Mesendoderm (in vitro differentiated cells): ENCODE measurements around the gene PDE1A.

Experiments used
- DNase-seq: peaks from one replicate; pipeline ENCODE4 v3.0.0; 2013
- H2AK5ac ChIP-seq: 2 replicates; pipeline ENCODE4 v1.6.1; 2013; ENCODE audit warnings: low read length, inconsistent platforms
- H2BK120ac ChIP-seq: 2 replicates; pipeline ENCODE4 v1.6.1; 2013; ENCODE audit warnings: low read depth, mild to moderate bottlenecking, low read length, moderate library complexity, mixed read lengths
- H2BK15ac ChIP-seq: replicated peaks from 2 replicates; pipeline ENCODE4 v1.6.1; 2013; ENCODE audit warnings: low read depth, mild to moderate bottlenecking, moderate library complexity
- H2BK5ac ChIP-seq: 2 replicates; pipeline ENCODE4 v1.6.1; 2013; ENCODE audit warnings: low read length, inconsistent platforms
- H3K18ac ChIP-seq: 2 replicates; pipeline ENCODE4 v1.6.1; 2013; ENCODE audit warnings: mild to moderate bottlenecking, low read length, mixed read lengths
- H3K23ac ChIP-seq: one replicate; pipeline ENCODE4 v1.6.1; 2013; ENCODE audit warnings: low read length
- H3K27ac ChIP-seq: 2 replicates; pipeline ENCODE4 v1.5.1; 2013; ENCODE audit warnings: low read depth, mild to moderate bottlenecking, inconsistent platforms, low read length, moderate library complexity
- H3K27me3 ChIP-seq: 2 replicates; pipeline ENCODE4 v1.6.1; 2013; ENCODE audit warnings: low read length, control low read depth, mild to moderate bottlenecking, inconsistent platforms; ENCODE audit not compliant: insufficient read depth, poor library complexity
- H3K36me3 ChIP-seq: 2 replicates; pipeline ENCODE4 v1.6.1; 2013; ENCODE audit warnings: low read length, inconsistent platforms; ENCODE audit not compliant: control insufficient read depth, insufficient read depth
- H3K4ac ChIP-seq: one replicate; pipeline ENCODE4 v1.6.1; 2013; ENCODE audit warnings: low read depth, mild to moderate bottlenecking, low read length, moderate library complexity
- H3K4me1 ChIP-seq: 2 replicates; pipeline ENCODE4 v1.6.1; 2013; ENCODE audit warnings: low read depth, low read length, inconsistent platforms; ENCODE audit not compliant: control insufficient read depth
- H3K4me2 ChIP-seq: 2 replicates; pipeline ENCODE4 v1.6.1; 2013; ENCODE audit warnings: low read length
- H3K4me3 ChIP-seq: 2 replicates; pipeline ENCODE4 v1.5.1; 2013; ENCODE audit warnings: mild to moderate bottlenecking, low read length
- H3K56ac ChIP-seq: one replicate; pipeline ENCODE4 v1.6.1; 2013; ENCODE audit warnings: low read length
- H3K79me1 ChIP-seq: 2 replicates; pipeline ENCODE4 v1.6.1; 2013; ENCODE audit warnings: low read length, inconsistent platforms
- H3K79me2 ChIP-seq: 2 replicates; pipeline ENCODE4 v1.6.1; 2013; ENCODE audit warnings: mild to moderate bottlenecking, low read length; ENCODE audit not compliant: control insufficient read depth, insufficient read depth
- H3K9ac ChIP-seq: 2 replicates; pipeline ENCODE4 v1.6.1; 2013; ENCODE audit warnings: low read length, inconsistent platforms
- H4K5ac ChIP-seq: one replicate; pipeline ENCODE4 v1.6.1; 2013; ENCODE audit warnings: low read length
- H4K8ac ChIP-seq: one replicate; pipeline ENCODE4 v1.6.1; 2013; ENCODE audit warnings: low read depth, mild to moderate bottlenecking, control low read depth, low read length, moderate library complexity
- WGBS: extraction: QIAGEN DNeasy Blood & Tissue Kit; methylation state at CpG from one replicate; pipeline ENCODE4 v1.1.7; 2013; ENCODE audit warnings: low lambda C conversion rate, missing lambda C conversion rate; ENCODE audit not compliant: insufficient coverage; ENCODE audit errors: extremely low coverage; 5-methylcytosine and 5-hydroxymethylcytosine counted together

The PDE1A gene

GRCh38 chr2:182361477-182361876 is 65.4 kb downstream of the PDE1A start:
- WGBS, result no CpG with 5 or more reads among the region's 1 CpG
- no peak overlapping the region for H3K4me3 ChIP-seq
- H3K27ac ChIP-seq, result no peak overlapping the region
- no peak overlapping the region for H2BK5ac ChIP-seq
- no peak overlapping the region for H3K9ac ChIP-seq
- H3K4me1 ChIP-seq, result no peaks in the 10 kb centered on the region
- no peak overlapping the region for H2BK120ac ChIP-seq
- H3K23ac ChIP-seq, result no peak overlapping the region
- H3K36me3 ChIP-seq, result no peaks in the 10 kb centered on the region
- no peak overlapping the region for H3K56ac ChIP-seq
- no peak overlapping the region for H4K8ac ChIP-seq
- no peaks in the 10 kb centered on the region for H3K79me1 ChIP-seq
- H4K5ac ChIP-seq, result no peak overlapping the region
- DNase-seq, result no peak
- no peak overlapping the region for H2BK15ac ChIP-seq
- H3K4me2 ChIP-seq, result no peak overlapping the region
- no peak overlapping the region for H3K18ac ChIP-seq
- H3K4ac ChIP-seq, result no peak overlapping the region
- no peak overlapping the region for H2AK5ac ChIP-seq
- no peaks in the 10 kb centered on the region for H3K27me3 ChIP-seq
- no peaks in the 10 kb centered on the region for H3K79me2 ChIP-seq

GRCh38 chr2:182360663-182361260 is 66.1 kb downstream of the PDE1A start:
- H3K56ac ChIP-seq, result no peak overlapping the region
- H3K27me3 ChIP-seq, result no peaks in the 10 kb centered on the region
- H2BK15ac ChIP-seq, result no peak overlapping the region
- WGBS, result no CpG with 5 or more reads among the region's 2 CpGs
- no peak overlapping the region for H2BK120ac ChIP-seq
- H3K36me3 ChIP-seq, result no peaks in the 10 kb centered on the region
- H3K9ac ChIP-seq, result no peak overlapping the region
- H3K4me3 ChIP-seq, result no peak overlapping the region
- H3K4ac ChIP-seq, result no peak overlapping the region
- no peak overlapping the region for H2AK5ac ChIP-seq
- H3K4me2 ChIP-seq, result no peak overlapping the region
- no peak overlapping the region for H2BK5ac ChIP-seq
- no peak overlapping the region for H3K23ac ChIP-seq
- no peak for DNase-seq
- H4K5ac ChIP-seq, result no peak overlapping the region
- no peak overlapping the region for H4K8ac ChIP-seq
- H3K27ac ChIP-seq, result no peak overlapping the region
- no peaks in the 10 kb centered on the region for H3K4me1 ChIP-seq
- no peak overlapping the region for H3K18ac ChIP-seq
- H3K79me2 ChIP-seq, result no peaks in the 10 kb centered on the region
- no peaks in the 10 kb centered on the region for H3K79me1 ChIP-seq

- H2BK120ac ChIP-seq, result no peak overlapping the region
- H3K9ac ChIP-seq, result no peak overlapping the region
- DNase-seq, result no peak
- H4K5ac ChIP-seq, result no peak overlapping the region
- no peak overlapping the region for H2BK15ac ChIP-seq
- H2AK5ac ChIP-seq, result no peak overlapping the region
- H2BK5ac ChIP-seq, result no peak overlapping the region
- no peak overlapping the region for H3K27ac ChIP-seq
- no peaks in the 10 kb centered on the region for H3K79me1 ChIP-seq
- no peak overlapping the region for H3K56ac ChIP-seq
- H3K27me3 ChIP-seq, result no peaks in the 10 kb centered on the region
- no peaks in the 10 kb centered on the region for H3K4me1 ChIP-seq
- H4K8ac ChIP-seq, result no peak overlapping the region
- no peak overlapping the region for H3K23ac ChIP-seq
- no peak overlapping the region for H3K4me3 ChIP-seq
- no CpG with 5 or more reads among the region's 10 CpGs for WGBS
- H3K4ac ChIP-seq, result no peak overlapping the region
- H3K4me2 ChIP-seq, result no peak overlapping the region
- H3K36me3 ChIP-seq, result no peaks in the 10 kb centered on the region
- no peak overlapping the region for H3K18ac ChIP-seq
- no peaks in the 10 kb centered on the region for H3K79me2 ChIP-seq
These were observed 66.7 kb downstream of the PDE1A start for GRCh38 chr2:182359990-182360662.

DNA sequence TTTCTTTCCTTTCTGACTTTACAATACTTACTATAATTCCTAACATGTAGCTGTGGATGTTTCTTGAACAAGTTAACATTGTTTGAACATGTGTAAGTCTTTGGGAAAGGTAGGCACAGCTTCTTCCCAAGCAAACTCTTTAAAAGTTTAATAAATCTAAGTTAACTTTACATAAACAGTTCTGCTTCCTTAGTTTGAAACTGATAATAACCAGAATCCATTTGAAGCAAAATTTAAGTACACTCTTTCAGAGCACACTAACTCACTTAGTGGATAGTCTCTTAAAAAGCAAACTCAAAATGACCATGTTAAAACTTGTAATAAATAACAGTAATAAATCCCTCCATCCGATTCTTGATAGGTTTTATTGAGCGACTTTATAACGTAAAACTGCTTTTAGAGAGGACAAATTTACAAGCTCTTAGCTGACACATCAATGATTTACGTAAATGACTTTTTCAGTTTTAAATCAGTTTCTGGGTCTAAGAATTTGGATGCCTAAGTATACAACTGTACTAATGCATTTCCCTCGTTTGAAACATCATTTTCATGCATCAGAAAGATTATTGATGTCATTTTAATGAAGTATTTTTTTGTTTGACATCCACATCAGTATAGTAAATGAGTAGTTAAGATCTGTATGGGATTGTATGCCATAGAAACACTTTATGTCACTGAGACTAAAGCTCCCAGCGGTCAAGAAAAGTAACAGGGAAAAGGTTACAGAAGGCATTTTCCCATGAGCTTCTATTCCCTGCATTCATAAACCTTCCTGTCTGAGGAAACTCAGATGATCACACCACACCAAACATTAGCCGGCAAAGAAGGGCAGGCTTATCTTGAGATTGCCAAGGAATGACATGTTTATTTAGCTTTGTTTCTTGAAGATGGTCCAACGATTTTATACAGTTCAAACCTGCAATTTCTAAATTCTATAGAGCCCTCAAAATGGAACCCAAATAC is 67.5 kb downstream of the PDE1A start:
- no peak overlapping the region for H3K27ac ChIP-seq

DNA sequence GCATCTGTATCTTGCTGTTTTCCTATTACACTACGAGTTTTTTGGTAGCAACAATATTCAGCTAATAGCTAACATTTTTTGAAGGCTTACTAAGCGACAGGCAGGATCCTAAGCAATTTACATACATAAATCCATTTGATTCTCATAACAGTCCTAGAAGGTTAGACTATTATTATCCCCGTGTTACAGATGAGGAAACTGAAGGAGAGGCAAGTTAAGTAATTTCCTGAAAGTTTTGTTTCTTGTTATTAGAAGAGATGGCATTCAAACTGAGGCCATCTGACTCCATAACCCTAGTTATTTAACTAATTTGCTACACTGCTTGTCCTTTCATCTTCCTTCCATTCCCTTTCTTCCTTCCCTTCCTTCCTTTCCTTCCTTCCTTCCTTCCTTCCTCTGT is 68.2 kb downstream of the PDE1A start:
- Histone ChIP-seq H3K79me2 (no peaks in the 10 kb centered on the region), H2AK5ac (no peak overlapping the region), H3K4me1 (no peaks in the 10 kb centered on the region), H3K36me3 (no peaks in the 10 kb centered on the region), H4K8ac (no peak overlapping the region), H3K23ac (no peak overlapping the region), H3K27ac (no peak overlapping the region), H3K4me3 (no peak overlapping the region), H3K18ac (no peak overlapping the region), H4K5ac (no peak overlapping the region), H2BK15ac (no peak overlapping the region), H3K27me3 (no peaks in the 10 kb centered on the region), H3K56ac (no peak overlapping the region), H3K9ac (no peak overlapping the region), H2BK5ac (no peak overlapping the region), H3K4ac (no peak overlapping the region), H3K79me1 (no peaks in the 10 kb centered on the region), H3K4me2 (no peak overlapping the region), H2BK120ac (no peak overlapping the region)
- no peak for DNase-seq
- WGBS, result no CpG with 5 or more reads among the region's 3 CpGs

More for the DNA sequence above, 67.5 kb downstream of the PDE1A start:
- no peaks in the 10 kb centered on the region for H3K79me2 ChIP-seq
- no peak overlapping the region for H3K4me3 ChIP-seq
- DNase-seq, result no peak
- no peaks in the 10 kb centered on the region for H3K79me1 ChIP-seq
- no CpG with 5 or more reads among the region's 8 CpGs for WGBS
- H3K27me3 ChIP-seq, result no peaks in the 10 kb centered on the region
- H2BK15ac ChIP-seq, result no peak overlapping the region
- no peaks in the 10 kb centered on the region for H3K36me3 ChIP-seq
- H3K18ac ChIP-seq, result no peak overlapping the region
- no peak overlapping the region for H2BK5ac ChIP-seq
- H3K4me1 ChIP-seq, result no peaks in the 10 kb centered on the region
- no peak overlapping the region for H3K4me2 ChIP-seq
- no peak overlapping the region for H3K9ac ChIP-seq
- no peak overlapping the region for H3K4ac ChIP-seq
- no peak overlapping the region for H4K8ac ChIP-seq
- no peak overlapping the region for H4K5ac ChIP-seq
- H3K56ac ChIP-seq, result no peak overlapping the region
- H2BK120ac ChIP-seq, result no peak overlapping the region
- no peak overlapping the region for H2AK5ac ChIP-seq
- no peak overlapping the region for H3K23ac ChIP-seq
